Ovary (tissue), 9 donors: ENCODE measurements around the gene PRKAR2A. TPM values are rescaled to one million over a fixed set of nuclear protein-coding genes. Genes with fewer than 3 reads are reported as not detected.
"Not testable (repeated sequence)": the region's sequence is repeated elsewhere in the genome, so short reads cannot be mapped to it uniquely, and the experiment has no call there.

Source experiments
- DNase-seq, 5 donors: peaks; one replicate each; pipeline ENCODE4 v3.0.0-alpha.2; 2019 to 2020
- H3K27ac ChIP-seq, 2 donors: fragments of 200-600 bp; one replicate each; pipeline versions ENCODE4 v1.5.1 to v1.8.0; 2019 to 2022
- H3K27me3 ChIP-seq: fragments of 200-600 bp; one replicate; pipeline ENCODE4 v1.8.0; 2022
- H3K36me3 ChIP-seq: fragments of 200-600 bp; sonication (generic); one replicate; pipeline ENCODE4 v1.5.1; 2019
- H3K4me1 ChIP-seq: one replicate; pipeline ENCODE4 v1.8.1; 2013; ENCODE audit warnings: mild to moderate bottlenecking, moderate library complexity; ENCODE audit not compliant: insufficient read depth
- H3K4me3 ChIP-seq: fragments of 200-600 bp; sonication (generic); one replicate; pipeline ENCODE4 v1.5.1; 2017
- H3K9me3 ChIP-seq, 2 donors: fragments of 200-600 bp in 1 of 2; sonication (generic) in 1 of 2; one replicate each; pipeline versions ENCODE4 v1.5.1 to v1.8.1; 2013 to 2019; ENCODE audit warnings: mild to moderate bottlenecking in 1 of 2, moderate library complexity in 1 of 2
- CTCF ChIP-seq, 3 donors: fragments of 450-650 bp in 2 of 3; fragments of 200-600 bp in 1 of 3; IDR thresholded peaks; one replicate each; pipeline versions ENCODE4 v1.5.1 to v1.8.0; 2016 to 2022; ENCODE audit warnings: antibody characterized with exemption in 3 of 3, mild to moderate bottlenecking in 1 of 3
- EP300 ChIP-seq: sonication (generic); formaldehyde crosslinking; IDR thresholded peaks from one replicate; pipeline ENCODE4 v1.6.1; 2017; ENCODE audit warnings: antibody characterized with exemption
- POLR2A ChIP-seq: fragments of 450-650 bp; IDR thresholded peaks from one replicate; pipeline ENCODE4 v1.6.1; 2017; ENCODE audit warnings: antibody characterized with exemption, mild to moderate bottlenecking, moderate library complexity
- WGBS, 3 donors: extraction: QIAGEN DNeasy Blood & Tissue Kit in 1 of 3; methylation state at CpG; one replicate each; pipeline versions ENCODE4 v1.1.5 to v1.1.7; 2013 to 2017; 5-methylcytosine and 5-hydroxymethylcytosine counted together
- intact Hi-C, 4 donors: fragments of 100-400 bp; cut with DNase I; formaldehyde crosslinking; loops; one replicate each; pipeline versions ENCODE4 v1.11.0 to v1.15.1; 2022 to 2023
- polyA plus RNA-seq, 2 donors: library from polyadenylated mRNA; stranded (reverse); fragments of 200-250 nt in 1 of 2; fragments of 350-450 nt in 1 of 2; fragmentation: Illumina TruSeq in 1 of 2; extraction: RNeasy Lipid Tissue Mini Kit (QIAGEN cat#74804) in 1 of 2; gene quantifications; one replicate each; pipeline ENCODE4 v1.2.3, GENCODE V29; 2013 to 2014
- total RNA-seq, 7 donors: library from RNA; depleted of rRNA in 2 of 7; stranded (reverse); fragments of >200 nt in 2 of 7; fragmentation: NEBNext Ultra II Directional in 3 of 7; extraction: Animal tissue kit (Norgen Biotek cat#: 25700) in 3 of 7; gene quantifications; one replicate each; pipeline versions ENCODE4 v1.1.0 to v1.2.4, GENCODE V29; 2016 to 2023
- donor health status: DM: no; HTN: no; CAD: no; lungs with moderate emphysema.
- donor health status: DM: no; HTN: no; CAD: no.
- donor health status: Bipolar disorder and iron deficiency.
- donor health status: DM: yes; HTN: yes; CAD: no.
- donor health status: DM: no; HTN: no; CAD: no.
- donor health status: DM: yes; HTN: yes; CAD: no.

The PRKAR2A gene
- total and polyA plus RNA-seq, 9 donors, result 9.4 to 52.6 (median 41.5) TPM

- no peak overlapping the region for H3K27ac ChIP-seq
- H3K4me1 ChIP-seq, result peaks cover 8% of the 10 kb centered on the region
- intact Hi-C loops, result no loop called here
- no peak overlapping the region for H3K4me3 ChIP-seq
- H3K27me3 ChIP-seq, result no peaks in the 10 kb centered on the region
- no peaks in the 10 kb centered on the region for H3K9me3 ChIP-seq
- no peak for TF ChIP-seq POLR2A
- TF ChIP-seq EP300, result no peak
- no peak for TF ChIP-seq CTCF (IDR thresholded peaks at IDR 0.05)
- DNase-seq, result no peak
- no peaks in the 10 kb centered on the region for H3K36me3 ChIP-seq
- 91 to 95% (median 95%) methylated on average over 3 of the region's 3 CpGs for WGBS, 3 donors
Measured at GRCh38 chr3:48748754-48749153, 98.9 kb downstream of the PRKAR2A start.

DNA sequence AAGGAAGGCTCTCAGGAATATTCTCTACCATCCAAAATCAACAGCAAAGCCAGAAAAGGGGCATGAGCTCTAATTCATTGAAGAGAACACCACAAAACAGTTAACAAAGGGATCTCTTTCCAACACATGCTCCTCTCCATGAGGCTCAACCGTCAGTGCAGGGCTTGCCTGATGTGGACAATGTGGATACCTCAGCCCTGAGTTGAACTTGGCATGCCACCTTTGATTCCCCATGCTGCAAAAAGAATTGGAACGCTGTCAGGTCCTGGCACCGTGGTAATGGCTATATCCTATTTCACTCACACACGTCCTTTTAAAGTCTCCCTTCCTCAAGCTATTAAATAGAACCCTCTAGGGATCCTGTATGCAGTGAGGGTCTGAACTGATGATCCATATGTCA, 100.0 kb downstream of the PRKAR2A start:
- 47 to 60% (median 55%) methylated on average over 4 of the region's 4 CpGs for WGBS, 3 donors
- intact Hi-C loops, result no loop called here

GRCh38 chr3:48747015-48747615, 100.6 kb downstream of the PRKAR2A start:
- Histone ChIP-seq H3K9me3 (no peaks in the 10 kb centered on the region), H3K27ac (no peak overlapping the region), H3K4me3 (no peak overlapping the region), H3K36me3 (no peaks in the 10 kb centered on the region), H3K4me1 (peaks cover 8% of the 10 kb centered on the region), H3K27me3 (no peaks in the 10 kb centered on the region)
- intact Hi-C loops, result no loop called here
- TF ChIP-seq CTCF (IDR thresholded peaks at IDR 0.05) (no peak), POLR2A (no peak), EP300 (no peak)
- 14 to 23% (median 15%) methylated on average over 4 of the region's 4 CpGs for WGBS, 3 donors
- no peak for DNase-seq

More for the DNA sequence above, 100.0 kb downstream of the PRKAR2A start:
- TF ChIP-seq EP300 (no peak), CTCF (IDR thresholded peaks at IDR 0.05) (no peak)
- Histone ChIP-seq H3K4me3 (no peak overlapping the region), H3K27ac (no peak overlapping the region), H3K27me3 (no peaks in the 10 kb centered on the region), H3K4me1 (peaks cover 8% of the 10 kb centered on the region), H3K36me3 (no peaks in the 10 kb centered on the region), H3K9me3 (no peaks in the 10 kb centered on the region)
- DNase-seq, result no peak

DNA sequence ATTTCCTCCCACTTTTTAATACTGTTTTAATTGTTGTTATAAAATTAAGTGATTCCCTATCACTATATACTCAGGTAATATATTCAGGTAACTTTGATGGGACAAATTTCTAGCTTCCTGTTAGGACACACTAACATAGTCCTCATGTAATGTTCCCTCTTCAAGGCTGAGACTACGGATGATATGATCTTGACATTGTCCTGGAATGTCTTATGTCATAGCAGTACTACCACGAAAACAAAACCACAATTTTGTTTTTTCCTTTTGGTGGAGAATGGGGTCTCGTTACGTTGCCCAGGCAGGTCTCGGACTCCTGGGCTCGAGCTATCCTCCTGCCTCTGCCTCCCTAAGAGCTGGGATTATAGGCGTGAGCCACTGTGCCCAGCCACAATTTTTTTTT, 103.9 kb downstream of the PRKAR2A start:
- intact Hi-C loops, result loop anchor here in 1 of 4 donors (5.0 kb wide), 1 partner anchor 104 kb away; the partner anchor contains the start of gene PRKAR2A
- no peak overlapping the region for H3K27ac ChIP-seq

DNA sequence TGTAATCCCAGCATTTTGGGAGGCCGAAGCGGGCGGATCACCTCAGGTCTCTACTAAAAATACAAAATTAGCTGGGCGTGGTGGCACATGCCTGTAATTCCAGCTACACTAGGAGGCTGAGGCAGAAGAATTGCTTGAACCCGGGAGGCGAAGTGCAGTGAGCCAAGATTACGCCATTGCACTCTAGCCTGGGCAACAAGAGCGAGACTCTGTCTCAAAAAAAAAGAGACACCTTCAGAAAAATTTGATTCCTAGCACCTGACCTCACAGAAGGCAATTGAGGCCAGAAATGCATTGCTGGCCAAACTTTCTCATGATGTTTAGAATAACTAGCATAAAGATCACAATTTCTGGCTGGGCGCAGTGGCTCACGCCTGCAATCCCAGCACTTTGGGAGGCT, 106.4 kb downstream of the PRKAR2A start:
- 95 to 97% (median 96%) methylated on average over 10 of the region's 10 CpGs for WGBS, 3 donors
- not testable (repeated sequence) for H3K4me1 ChIP-seq, H3K9me3 ChIP-seq, H3K4me3 ChIP-seq, H3K27ac ChIP-seq, H3K27me3 ChIP-seq, H3K36me3 ChIP-seq, DNase-seq
- intact Hi-C loops, result loop anchor here in 1 of 4 donors (5.0 kb wide), 1 partner anchor 106 kb away; the partner anchor contains the start of gene PRKAR2A

More for the DNA sequence above, 103.9 kb downstream of the PRKAR2A start:
- Histone ChIP-seq H3K9me3 (no peaks in the 10 kb centered on the region), H3K36me3 (no peaks in the 10 kb centered on the region), H3K27me3 (no peaks in the 10 kb centered on the region), H3K4me1 (peaks cover 18% of the 10 kb centered on the region), H3K4me3 (no peak overlapping the region)
- DNase-seq, result no peak
- WGBS, 3 donors, result 89 to 92% (median 91%) methylated on average over 7 of the region's 7 CpGs
- TF ChIP-seq CTCF (IDR thresholded peaks at IDR 0.05), result no peak
- no peak for TF ChIP-seq POLR2A
- no peak for TF ChIP-seq EP300
